GM12875 (cell line): ENCODE data around the gene CREB5.

Experiments used
- H3K4me3 ChIP-seq: one replicate; pipeline ENCODE4 v1.5.1; 2011; ENCODE audit warnings: low read depth, low read length, control low read depth
- CTCF ChIP-seq: IDR thresholded peaks from 2 replicates; pipeline ENCODE4 v1.5.1; 2011; ENCODE audit warnings: low read depth, mild to moderate bottlenecking, control low read depth, inconsistent platforms, low read length, moderate library complexity, borderline replicate concordance; ENCODE audit not compliant: insufficient read depth

CREB5 gene

DNA sequence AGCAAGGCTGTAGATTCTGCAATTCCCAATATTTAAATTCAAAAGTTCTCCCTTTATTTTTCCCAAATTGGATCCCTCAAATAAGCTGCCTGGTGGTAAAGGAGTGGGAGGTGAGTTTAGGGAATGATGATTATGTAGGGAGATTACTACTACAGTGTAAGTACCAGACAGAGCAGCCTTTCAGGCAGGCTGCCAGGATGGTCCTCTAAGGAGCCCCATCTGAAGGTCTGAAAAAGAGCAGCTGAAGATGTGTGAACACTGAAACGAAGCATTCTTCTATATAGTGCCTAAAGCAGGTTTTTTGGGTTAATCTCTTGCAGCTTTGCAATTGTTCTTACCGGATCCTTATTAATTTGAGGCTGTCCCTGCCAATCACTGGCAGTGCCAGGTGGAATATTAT is 84.7 kb downstream of the CREB5 start:
- no peak for TF ChIP-seq CTCF
- H3K4me3 ChIP-seq: no peak overlapping the region

DNA sequence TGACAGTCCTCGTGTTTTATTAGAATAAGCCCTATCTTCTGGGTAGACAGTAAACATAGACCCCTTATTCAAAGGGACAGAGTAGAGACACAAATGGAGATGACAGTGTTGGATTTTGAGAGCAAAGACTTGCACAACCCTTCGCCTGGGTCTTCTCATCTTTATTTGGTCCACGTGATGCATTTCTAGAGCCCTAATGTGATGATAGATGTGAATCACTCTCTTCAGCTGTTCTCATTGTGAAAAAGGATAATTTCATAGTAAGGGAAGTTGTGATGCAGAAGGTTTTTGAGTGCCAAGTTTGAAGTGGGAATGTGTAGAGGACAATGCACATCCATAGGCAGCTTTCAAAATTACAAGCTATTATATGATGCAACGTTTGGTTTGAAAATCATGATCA is 86.3 kb downstream of the CREB5 start:
- no peak overlapping the region for H3K4me3 ChIP-seq
- no peak for TF ChIP-seq CTCF

DNA sequence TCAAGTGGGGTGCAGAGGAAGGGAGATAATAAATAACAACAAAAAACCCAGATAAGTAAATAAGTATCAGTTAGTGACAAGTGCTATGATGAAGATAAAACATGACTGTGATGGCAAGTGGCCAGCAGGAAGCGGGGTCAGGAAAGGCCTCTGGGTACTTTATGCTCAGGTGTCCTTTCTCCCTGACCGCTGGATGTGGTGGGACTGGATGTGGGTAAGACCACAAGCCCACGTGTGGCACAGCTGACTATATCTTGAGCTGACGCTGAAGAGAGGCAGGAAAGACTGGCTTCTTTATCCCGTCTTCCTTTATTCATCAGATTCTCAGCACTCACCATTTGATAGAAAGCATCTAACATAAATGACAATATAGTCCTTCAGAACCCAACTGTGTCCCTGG is 87.8 kb downstream of the CREB5 start:
- H3K4me3 ChIP-seq: no peak overlapping the region
- no peak for TF ChIP-seq CTCF

DNA sequence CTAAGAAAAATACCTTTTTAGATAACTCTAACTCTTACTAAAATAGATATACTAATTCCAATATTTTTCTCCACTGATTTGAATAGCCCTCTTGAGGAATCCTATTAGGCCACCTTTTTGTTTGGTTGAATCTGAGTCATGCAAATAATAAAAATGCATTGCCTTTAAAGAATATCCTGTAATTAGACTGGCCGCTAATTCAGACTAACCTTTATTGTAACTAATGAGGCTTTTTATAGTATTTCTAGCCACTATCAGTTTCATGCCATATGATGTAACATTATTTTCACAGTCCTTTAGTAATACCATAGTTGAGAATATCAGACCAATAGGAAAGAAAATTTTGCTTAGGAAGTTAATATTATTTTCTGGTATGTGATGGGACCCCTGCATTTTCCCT is 90.1 kb downstream of the CREB5 start:
- TF ChIP-seq CTCF: no peak

GRCh38 chr7:28503396-28503795 is 91.1 kb downstream of the CREB5 start:
- H3K4me3 ChIP-seq: no peak overlapping the region
- no peak for TF ChIP-seq CTCF

More for the DNA sequence above, 90.1 kb downstream of the CREB5 start:
- H3K4me3 ChIP-seq: no peak overlapping the region

DNA sequence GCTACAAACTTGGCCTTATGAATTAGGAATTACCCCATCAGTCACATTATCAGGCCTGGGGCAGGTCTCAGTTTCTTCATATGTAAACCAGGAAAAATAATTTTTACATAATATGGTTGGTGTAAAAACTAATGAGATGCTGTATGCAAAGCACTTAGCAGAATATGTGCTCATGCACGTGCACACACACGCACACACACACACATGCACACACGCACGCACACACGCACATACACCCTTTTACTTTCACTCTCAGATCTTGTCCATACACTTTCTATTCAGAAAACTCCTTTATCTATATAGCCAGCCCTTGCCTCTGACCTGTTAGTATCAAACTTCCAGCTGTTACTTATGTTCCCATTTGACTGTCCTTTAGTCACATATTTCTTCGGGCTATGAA is 92.7 kb downstream of the CREB5 start:
- no peak overlapping the region for H3K4me3 ChIP-seq
- no peak for TF ChIP-seq CTCF

DNA sequence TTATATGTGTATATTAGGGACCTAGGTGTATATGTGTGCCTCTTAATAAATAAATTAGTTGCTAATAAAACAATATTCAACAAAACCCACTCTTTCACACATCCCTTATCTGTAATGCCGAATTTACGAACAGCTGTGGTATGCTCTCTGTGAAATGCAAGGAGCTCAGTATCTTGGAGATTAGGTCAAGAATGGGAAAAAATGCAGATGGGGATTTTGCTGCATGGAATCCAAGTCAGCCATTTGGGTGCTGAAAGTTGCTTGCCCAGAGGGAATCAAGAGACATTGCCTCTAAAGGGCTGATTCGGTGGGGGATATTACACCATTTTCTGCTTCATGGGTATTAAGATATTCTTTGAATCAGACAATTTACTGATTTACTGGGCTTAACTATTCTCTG is 93.5 kb downstream of the CREB5 start:
- no peak for TF ChIP-seq CTCF
- H3K4me3 ChIP-seq: no peak overlapping the region
